GM23338 (cell line): ENCODE data around the gene HARBI1.

Experiments used
- EZH2 ChIP-seq: fragments of 200-600 bp; sonication (generic); IDR thresholded peaks from one replicate; pipeline ENCODE4 v1.8.0; 2017; ENCODE audit warnings: antibody characterized with exemption, mild to moderate bottlenecking, low read depth; ENCODE audit not compliant: unreplicated experiment
- JUNB ChIP-seq: IDR thresholded peaks from one replicate; pipeline ENCODE4 v1.6.1; 2016; ENCODE audit warnings: antibody characterized with exemption; ENCODE audit not compliant: unreplicated experiment
- NANOG ChIP-seq: IDR thresholded peaks from 2 replicates; pipeline ENCODE4 v1.6.1; 2016; ENCODE audit warnings: antibody characterized with exemption, borderline replicate concordance
- POLR2AphosphoS5 ChIP-seq: IDR thresholded peaks from 2 replicates; pipeline ENCODE4 v1.6.1; 2016; ENCODE audit warnings: antibody characterized with exemption, low read depth
- TF ChIP-seq, protein P1 (sequence below), 2 experiments: fragments of 200-600 bp in 1 of 2; sonication (generic) in 1 of 2; conservative IDR thresholded peaks; 2 replicates each; pipeline versions ENCODE4 v1.5.1 to v1.6.1; 2016 to 2017; ENCODE audit warnings: antibody characterized with exemption in 2 of 2, low read depth in 2 of 2, mild to moderate bottlenecking in 2 of 2, moderate library complexity in 1 of 2
- TF ChIP-seq, protein P2 (sequence below): IDR thresholded peaks from one replicate; pipeline ENCODE4 v1.6.1; 2018; ENCODE audit warnings: antibody characterized with exemption; ENCODE audit not compliant: unreplicated experiment

DNA sequence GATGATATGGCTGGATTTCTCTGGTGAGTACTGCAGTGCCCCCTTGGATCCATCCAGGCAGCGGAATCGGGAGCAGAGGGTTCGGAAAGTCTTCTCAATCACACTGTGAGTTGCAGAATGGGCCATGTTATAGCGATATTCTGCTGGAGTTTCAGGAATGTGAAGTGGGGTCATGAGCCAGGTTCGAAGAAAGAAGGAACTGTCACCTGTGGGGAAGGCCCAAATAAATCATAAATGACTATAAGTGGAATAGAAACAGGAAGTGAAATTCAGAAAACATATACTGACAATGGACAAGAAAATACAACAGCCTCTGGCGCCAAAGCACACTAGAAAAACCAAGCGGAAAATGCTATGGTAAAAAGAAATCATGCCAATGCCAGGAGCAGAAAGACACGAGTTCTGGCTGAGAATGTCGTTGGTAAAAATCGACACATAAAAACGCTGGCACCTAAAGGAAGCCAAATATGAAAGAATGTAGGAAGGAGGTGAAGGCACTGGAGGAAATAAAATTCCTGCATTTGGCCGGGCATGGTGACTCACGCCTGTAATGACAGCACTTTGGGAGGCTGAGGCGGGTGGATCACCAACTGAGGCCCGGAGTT, 13.2 kb downstream of the HARBI1 start:
- TF ChIP-seq, protein P1, sequence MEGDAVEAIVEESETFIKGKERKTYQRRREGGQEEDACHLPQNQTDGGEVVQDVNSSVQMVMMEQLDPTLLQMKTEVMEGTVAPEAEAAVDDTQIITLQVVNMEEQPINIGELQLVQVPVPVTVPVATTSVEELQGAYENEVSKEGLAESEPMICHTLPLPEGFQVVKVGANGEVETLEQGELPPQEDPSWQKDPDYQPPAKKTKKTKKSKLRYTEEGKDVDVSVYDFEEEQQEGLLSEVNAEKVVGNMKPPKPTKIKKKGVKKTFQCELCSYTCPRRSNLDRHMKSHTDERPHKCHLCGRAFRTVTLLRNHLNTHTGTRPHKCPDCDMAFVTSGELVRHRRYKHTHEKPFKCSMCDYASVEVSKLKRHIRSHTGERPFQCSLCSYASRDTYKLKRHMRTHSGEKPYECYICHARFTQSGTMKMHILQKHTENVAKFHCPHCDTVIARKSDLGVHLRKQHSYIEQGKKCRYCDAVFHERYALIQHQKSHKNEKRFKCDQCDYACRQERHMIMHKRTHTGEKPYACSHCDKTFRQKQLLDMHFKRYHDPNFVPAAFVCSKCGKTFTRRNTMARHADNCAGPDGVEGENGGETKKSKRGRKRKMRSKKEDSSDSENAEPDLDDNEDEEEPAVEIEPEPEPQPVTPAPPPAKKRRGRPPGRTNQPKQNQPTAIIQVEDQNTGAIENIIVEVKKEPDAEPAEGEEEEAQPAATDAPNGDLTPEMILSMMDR (conservative IDR thresholded peaks at IDR 0.05; ENCODE audit: low read depth in 2 of 2) = no peak
- no peak for TF ChIP-seq EZH2
- no peak for TF ChIP-seq POLR2AphosphoS5
- TF ChIP-seq, protein P2, sequence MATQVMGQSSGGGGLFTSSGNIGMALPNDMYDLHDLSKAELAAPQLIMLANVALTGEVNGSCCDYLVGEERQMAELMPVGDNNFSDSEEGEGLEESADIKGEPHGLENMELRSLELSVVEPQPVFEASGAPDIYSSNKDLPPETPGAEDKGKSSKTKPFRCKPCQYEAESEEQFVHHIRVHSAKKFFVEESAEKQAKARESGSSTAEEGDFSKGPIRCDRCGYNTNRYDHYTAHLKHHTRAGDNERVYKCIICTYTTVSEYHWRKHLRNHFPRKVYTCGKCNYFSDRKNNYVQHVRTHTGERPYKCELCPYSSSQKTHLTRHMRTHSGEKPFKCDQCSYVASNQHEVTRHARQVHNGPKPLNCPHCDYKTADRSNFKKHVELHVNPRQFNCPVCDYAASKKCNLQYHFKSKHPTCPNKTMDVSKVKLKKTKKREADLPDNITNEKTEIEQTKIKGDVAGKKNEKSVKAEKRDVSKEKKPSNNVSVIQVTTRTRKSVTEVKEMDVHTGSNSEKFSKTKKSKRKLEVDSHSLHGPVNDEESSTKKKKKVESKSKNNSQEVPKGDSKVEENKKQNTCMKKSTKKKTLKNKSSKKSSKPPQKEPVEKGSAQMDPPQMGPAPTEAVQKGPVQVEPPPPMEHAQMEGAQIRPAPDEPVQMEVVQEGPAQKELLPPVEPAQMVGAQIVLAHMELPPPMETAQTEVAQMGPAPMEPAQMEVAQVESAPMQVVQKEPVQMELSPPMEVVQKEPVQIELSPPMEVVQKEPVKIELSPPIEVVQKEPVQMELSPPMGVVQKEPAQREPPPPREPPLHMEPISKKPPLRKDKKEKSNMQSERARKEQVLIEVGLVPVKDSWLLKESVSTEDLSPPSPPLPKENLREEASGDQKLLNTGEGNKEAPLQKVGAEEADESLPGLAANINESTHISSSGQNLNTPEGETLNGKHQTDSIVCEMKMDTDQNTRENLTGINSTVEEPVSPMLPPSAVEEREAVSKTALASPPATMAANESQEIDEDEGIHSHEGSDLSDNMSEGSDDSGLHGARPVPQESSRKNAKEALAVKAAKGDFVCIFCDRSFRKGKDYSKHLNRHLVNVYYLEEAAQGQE = no peak
- TF ChIP-seq JUNB = no peak
- no peak for TF ChIP-seq NANOG
